ENCODE measurements around the gene CLEC4G.
"Not testable (repeated sequence)": the region's sequence is repeated elsewhere in the genome, so short reads cannot be mapped to it uniquely, and the experiment has no call there.

The CLEC4G gene

DNA sequence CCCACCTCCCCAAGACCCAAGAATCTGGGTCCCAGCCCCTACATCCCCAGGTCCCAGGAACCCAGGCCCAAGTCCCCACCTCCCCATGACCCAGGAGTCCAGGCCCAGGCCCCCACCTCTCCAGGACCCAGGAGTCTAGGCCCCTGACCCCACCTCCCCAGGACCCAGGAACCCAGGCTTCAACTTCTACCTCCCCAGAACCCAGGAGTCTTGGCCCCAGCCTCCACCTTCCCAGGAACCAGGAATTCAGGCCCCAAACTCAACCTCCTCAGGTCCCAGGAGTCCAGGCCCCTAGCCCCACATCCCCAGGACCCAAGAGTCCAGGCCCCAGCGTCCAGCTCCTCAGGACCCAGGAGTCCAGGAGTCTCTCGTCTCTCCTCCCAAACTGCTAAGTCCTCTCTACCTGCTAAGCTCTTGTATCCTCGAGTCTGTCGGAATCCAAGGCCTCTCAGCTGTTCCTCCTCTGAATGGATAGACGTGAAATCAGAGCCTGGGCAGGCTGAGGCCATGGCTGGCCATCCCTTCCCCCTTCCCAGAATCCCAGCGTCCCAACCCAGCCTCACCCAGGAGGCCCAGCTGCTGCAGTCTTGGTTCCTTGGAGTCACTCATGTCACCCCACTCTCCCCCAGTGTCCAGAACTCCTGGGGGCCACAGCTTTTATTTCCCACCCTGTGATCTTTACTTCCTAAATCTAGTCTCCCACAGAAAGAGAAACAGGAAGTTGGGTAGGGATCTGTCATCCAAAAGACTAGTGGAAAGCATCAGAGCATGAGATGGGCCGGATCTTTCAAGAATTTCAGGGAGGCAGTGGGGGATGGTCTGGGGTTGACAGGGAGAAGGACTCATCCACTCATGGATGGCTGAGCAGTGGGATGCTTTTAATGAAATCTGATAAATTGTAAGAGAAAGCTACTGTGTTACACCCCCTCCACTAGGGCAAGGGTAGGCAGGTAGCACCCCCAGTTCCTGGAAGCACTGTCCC lies 15.3 kb upstream of the CLEC4G start, which contains the start of gene CD209:
Gene CD209, minus strand, starts transcription at position 632 of the 982 bp plus-strand sequence. Its CDS starts 23 bp downstream, at position 609.
- DNase-seq (ENCODE audit: low read depth, low spot score), result no peak

DNA sequence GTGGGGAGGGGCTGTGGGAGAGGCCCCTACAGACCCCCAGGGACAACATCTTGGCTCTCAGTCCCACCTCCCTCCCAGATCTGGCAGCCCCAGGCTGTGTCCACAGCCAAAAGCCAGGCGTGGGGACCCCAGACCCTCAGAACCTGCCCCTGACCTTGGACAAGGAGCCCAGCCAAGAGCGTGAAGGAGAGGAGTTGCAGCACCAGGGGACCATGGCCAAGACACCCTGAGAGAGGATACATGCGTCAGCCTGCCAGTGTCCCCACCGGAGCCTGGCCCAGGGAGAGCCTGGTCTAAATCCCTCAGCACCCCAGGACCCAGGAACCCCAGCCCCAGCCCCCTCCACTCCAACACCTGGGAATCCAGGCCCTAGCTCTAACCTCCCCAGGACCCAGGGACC lies 14.4 kb upstream of the CLEC4G start:
- DNase-seq (ENCODE audit: low read depth, low spot score), result not testable (repeated sequence)

DNA sequence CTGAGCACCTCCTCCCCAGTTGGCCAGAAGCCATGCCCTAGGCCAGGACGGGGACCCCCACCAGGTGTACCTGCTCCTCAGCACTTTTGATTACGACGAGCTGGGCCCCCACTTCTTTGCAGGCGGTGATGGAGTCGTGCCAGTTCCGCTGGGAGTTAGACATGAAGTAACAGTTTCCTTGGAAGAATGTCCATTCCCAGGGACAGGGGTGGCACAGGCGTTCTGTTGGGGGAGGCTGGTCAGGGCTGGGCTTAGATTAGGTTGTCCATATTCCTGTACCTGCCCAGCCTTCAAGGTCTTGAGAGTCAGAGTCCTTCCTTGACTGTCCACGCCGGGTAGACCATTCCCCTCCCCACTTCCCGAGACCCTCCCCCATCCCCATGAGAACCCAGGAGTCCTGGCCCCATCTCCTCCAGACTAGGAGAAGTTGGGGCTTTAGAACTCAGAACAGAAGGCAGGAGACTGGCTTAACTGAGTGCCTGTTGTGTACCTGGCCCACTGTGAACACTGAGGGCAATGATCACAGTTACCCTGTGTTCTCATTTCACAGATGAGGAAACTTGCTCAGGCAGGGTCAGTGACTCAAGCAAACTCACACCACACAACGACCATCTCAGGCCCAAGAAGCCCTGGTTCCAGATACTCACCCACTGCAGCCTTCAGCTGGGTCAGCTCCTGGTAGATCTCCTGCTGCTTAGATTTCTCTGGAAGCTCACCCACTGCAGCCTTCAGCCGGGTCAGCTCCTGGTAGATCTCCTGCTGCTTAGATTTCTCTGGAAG lies 13.2 kb upstream of the CLEC4G start:
- DNase-seq (ENCODE audit: low read depth, low spot score), result no peak

DNA sequence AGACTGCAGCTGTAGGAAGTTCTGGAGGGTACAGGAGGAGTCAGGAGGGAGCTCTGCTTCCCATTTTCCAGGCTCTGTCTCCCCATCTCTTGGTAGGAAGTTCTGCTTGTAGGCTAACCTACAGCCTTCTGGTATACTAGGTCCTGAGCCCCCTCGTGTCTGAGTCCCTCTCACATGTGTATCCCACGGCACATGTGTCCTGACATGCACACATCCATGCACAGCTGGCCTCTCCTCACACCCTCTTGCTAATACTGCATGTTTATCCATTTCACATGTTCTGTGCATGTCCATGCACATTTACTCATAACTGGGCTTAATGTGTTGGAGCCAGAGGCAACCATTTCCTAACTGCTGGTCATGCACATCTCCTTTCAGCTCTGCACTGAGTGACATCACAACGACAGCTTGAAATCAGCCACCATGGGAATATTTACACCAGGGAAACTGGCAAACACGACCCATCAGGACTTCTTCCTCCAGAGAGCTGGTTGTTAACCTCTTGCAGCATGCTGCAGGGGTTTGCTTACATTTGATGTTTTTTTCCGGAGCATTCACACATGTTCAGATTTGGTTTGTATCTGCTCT lies 12.4 kb upstream of the CLEC4G start:
- no peak for DNase-seq (ENCODE audit: low read depth, low spot score)

DNA sequence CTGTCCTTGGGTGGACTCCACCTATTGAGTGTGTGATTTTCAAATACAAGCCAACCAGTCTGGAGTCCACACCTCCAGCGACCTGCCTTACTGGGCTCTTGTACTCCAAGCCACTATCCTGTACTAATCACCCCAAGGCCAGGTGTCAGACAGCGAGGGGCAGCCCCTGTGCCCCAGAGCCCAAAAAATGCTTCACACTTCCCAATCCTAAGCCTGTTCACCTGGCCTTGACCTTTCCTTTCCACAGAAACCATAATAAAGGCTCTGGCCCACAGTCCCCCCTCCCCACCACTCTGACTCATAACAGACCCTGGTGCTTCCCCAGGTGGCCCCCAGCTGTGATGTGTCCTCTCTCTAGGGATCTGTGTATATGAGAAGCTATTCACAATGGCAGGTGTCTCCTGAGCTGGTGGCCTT lies 11.5 kb upstream of the CLEC4G start:
- DNase-seq (ENCODE audit: low read depth, low spot score), result no peak

DNA sequence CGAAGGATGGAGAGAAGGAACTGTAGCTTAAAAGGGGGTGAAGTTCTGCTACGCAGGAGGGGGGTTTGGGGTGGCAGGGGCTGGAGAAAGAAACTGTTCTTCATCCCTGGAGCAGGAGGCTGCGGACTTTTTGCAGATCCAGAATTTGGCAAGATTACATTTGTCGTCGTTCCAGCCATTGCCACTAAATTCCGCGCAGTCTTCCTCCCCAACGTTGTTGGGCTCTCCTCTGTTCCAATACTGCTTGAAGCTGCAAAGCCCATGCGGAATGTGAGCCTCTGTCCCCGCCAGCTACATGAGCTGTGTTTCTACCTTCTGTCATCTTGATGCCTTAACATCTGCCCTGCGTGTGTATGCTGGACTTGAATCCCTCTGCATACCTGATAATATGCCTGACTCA lies 11.1 kb upstream of the CLEC4G start:
- DNase-seq (ENCODE audit: low read depth, low spot score), result no peak

DNA sequence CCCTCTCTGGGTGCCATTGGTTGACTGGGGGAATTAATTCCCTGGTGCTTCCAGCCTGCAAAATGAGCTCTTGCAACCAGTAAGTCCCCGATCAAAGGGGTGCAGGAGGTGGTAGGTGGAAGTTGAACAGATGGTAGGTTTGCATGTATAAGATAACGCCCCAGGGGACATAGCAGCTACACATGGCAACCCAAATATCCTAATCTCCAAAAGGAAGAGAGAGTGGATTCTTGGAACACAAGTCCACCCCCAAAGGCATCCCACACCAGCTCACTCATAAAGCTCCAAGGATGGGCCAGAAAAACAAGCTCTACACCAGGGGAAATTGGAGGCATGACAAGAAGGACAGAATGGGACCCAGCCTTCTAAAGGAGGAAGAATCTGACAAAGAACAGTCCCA lies 10.7 kb upstream of the CLEC4G start:
- no peak for DNase-seq (ENCODE audit: low read depth, low spot score)

DNA sequence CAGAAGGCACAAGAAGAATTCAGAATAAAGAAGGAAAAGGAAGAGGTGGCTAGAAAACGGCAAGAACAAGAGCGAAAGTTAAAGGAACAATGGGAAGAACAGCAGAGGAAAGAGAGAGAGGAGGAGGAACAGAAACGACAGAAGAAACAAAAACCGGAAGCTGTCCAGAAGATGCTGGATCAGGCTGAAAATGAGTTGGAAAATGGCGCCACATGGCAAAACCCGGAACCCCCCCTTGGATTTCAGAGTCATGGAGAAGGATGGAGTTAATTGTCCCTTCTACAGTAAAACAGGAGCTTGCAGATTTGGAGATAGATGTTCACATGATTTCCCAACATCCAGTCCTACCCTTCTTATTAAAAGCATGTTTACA lies 8.8 kb upstream of the CLEC4G start:
- DNase-seq (ENCODE audit: low read depth, low spot score), result no peak

DNA sequence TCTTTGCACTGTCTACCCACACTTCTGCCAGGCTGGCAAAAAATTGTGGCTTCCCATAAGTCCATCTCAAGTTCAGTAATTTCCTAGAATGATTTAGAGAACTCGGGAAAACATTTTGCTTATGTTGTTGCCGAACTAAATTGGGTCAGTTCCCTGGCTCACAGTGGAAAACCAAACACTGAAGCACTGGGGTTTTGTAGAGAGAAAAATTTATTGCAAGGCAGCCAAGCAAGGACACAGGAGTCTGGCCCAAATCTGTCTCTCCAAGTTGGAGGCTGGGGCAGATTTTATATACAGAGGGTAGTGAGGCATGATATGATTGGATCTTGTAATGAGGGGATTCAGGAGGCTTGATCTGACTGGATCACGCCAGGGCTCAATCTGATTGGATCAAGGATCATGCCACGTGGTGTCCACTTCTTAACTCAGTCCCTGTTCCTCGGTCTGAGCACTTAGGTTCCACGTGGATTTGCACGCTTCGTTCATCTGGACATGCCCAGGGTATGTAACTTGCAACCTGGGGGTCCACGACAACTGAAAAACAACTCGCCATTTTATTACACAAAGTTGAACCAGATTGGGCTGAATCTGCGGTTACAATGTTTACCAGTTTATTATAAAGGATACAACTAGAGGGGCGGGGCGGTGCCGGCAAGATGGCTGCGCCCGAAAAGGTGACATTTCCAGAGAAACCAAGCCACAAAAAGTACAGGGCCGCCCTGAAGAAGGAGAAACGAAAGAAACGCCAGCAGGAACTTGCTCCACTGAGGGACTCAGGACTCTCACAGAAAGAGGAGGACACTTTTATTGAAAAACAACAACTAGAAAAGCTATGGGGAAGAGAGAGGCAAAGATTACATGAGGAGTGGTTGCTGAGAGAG lies 8.1 kb upstream of the CLEC4G start:
- DNase-seq (ENCODE audit: low read depth, low spot score), result no peak

DNA sequence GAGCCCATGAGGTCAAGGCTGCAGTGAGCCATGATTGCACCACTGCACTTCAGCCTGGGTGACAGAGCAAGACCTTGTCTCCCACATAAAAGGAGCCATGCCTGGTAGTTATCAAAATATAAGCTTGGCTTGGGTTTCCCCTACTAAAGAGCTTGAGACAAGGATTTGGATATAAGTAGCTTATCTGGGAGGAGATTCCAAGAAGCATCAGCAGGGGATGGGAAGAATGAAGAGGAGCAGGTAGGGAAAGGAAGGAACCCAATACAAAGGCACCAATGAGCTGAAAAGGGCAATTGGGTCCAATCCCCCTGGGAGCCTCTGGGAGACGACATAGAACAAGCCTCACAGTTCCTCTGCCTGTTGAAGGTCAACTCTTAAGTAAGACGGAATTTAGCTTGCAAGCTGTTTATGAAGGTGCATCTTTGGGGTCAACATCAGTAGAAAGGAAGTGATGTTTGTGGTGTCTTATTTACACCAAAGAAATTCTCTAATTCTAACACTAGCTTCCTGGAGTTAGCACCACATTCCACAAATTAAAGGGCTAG lies 7.4 kb upstream of the CLEC4G start:
- DNase-seq (ENCODE audit: low read depth, low spot score), result no peak

DNA sequence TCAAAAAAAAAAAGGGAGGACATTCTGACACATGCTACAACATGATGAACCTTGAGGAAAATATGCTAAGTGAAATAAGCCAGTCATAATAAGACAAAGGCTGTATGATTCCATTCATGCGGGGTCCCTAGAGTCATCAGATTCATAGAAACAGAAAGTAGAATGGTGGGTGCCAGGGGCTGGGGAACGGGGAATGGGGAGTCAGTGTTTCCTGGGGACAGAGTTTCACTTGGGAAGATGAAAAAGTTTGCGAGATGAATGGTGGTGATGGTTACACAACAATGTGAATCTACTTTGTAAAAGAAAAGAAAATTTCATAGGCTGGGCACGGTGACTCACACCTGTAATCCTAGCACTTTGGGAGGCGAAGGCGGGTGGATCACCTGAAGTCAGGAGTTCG lies 6.1 kb upstream of the CLEC4G start:
- no peak for DNase-seq (ENCODE audit: low read depth, low spot score)

DNA sequence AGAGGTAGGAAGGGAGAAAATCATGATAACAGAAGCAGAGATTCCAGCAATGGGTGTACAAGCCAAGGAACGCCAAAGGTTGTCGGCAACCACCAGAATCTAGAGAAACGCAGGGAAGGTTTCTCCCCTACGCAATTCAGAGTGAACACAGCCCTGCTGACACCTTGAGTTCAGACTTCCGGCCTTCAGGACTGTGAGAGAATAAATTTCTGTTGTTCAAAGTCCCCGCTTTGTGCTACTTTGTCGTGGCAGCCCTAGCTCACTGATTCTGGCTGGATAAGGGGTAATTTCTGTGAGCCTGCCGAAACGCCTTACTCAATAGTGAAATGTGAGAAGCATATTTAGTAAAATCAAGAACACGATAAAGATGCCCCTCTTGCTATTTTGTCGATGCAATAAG lies 5.3 kb upstream of the CLEC4G start:
- no peak for DNase-seq (ENCODE audit: low read depth, low spot score)

DNA sequence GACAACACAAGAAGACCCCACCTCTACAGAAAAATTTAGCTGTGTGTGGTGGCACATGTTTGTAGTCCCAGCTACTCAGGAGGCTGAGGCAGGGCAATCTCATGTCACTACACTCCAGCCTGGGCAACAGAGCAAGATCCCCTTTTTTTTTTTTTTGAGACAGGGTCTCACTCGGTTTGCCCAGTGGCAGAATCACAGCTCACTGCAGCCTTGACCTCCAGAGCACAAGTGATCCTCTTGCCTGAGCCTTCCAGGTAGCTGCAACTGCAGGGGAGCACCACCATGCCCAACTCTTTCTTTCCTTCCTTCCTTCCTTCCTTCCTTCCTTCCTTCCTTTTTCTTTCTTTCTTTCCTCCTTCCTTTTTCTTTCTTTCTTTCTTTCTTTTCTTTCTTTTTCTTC lies 4.2 kb upstream of the CLEC4G start:
- DNase-seq (ENCODE audit: low read depth, low spot score), result no peak

DNA sequence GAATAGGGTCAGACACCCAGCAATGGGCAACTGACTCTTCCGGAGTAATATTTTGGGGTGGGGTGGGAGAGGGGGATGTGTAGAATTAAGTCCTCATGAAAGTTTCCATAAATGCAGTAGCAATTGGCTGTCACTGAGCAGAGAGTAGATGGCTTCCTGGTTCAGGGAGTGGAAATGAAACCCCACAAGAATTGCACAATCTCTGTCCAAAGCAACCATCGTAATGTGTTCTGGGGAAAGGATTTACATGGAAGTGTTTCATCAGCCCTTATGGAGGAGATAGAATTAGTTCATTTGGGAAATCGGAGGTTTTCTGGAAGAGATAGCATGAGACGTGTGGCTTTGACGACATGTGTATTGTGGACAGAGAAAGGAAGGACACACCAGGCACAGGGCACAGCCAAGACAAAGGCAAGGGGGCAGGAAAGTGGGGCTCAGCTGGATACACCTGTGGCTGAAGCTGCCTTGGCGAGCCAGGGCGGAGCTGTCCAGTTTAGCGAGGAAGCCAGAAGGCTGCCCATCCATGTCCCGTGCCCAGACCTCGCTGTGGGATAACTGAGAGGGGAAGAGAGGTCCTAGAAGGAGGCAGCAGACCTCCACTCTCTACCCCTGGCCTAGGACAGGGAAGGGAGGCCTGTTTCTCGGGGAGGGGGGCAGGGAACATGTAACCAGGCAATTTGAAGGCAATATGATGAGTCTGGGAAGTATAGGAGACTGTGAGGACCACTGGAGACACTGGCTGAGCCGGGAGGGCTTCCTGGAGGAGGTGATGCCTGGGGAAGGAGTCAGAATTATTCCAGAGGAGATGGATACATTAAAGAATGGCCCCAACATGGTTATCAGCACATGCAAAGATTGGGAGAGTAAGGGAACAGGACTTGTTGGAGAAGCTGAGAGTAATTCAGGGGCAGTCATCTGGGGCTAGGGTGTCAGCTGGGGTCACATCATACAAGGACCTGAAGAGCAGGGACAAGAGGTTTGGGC lies 2.6 kb upstream of the CLEC4G start:
- no peak for DNase-seq (ENCODE audit: low read depth, low spot score)

DNA sequence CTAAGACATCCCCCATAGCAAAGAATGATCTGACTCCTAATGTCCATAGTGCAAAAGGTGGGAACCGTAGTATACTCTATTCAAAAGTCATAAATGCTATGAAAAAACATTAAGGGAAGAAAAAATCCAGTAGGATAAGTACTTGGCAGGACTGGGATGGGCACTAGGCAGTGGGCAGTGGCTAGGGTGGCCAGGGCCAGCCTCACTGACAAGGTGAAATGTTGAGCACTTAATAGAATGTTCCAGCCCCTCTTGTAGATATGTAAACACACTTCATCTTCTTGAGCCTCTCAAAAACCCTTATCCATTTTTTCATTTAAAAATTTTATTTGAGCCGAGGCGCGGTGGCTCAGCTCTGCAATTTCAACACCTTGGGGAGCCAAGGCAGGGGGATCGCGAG lies 1.5 kb upstream of the CLEC4G start:
- no peak for DNase-seq (ENCODE audit: low read depth, low spot score)

DNA sequence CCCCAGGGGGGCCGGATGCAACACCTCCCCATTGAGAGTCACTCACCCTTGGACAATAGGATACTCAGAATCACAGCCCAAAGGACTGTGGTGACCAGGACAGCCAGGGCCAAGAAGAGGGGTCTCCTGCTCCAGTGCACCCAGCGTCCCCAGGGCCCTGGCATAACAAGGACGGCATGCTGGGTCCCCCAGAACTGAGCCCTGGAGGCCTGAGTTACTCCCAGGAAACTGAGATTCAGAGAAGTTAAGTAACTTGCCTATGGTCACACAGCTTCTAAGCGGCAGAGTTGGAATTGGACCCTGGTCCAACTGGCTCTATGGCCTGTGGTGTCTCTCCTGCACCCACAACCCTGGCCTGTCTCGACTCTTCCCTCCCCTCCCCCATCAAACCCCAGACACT lies 295 bp downstream of the CLEC4G start:
- DNase-seq (ENCODE audit: low read depth, low spot score), result no peak

DNA sequence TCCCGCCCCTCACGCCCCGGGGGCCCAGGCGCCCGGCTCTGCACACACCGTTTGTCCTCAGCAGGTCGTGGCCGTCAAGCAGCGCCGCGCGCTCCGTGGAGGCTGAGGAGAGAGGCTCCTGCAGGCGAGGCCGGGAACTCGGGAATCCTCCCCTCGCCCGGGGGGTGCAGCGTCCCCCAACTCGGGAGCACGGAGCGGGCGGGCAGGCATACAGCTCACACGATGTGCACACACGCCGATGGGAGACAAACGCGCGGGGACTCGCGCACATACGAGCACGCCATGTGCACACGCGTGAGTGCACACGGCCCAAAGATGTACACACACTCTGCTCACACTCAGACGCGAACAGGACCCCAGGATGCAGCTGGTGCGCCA lies 703 bp downstream of the CLEC4G start:
- DNase-seq (ENCODE audit: low read depth, low spot score), result no peak

DNA sequence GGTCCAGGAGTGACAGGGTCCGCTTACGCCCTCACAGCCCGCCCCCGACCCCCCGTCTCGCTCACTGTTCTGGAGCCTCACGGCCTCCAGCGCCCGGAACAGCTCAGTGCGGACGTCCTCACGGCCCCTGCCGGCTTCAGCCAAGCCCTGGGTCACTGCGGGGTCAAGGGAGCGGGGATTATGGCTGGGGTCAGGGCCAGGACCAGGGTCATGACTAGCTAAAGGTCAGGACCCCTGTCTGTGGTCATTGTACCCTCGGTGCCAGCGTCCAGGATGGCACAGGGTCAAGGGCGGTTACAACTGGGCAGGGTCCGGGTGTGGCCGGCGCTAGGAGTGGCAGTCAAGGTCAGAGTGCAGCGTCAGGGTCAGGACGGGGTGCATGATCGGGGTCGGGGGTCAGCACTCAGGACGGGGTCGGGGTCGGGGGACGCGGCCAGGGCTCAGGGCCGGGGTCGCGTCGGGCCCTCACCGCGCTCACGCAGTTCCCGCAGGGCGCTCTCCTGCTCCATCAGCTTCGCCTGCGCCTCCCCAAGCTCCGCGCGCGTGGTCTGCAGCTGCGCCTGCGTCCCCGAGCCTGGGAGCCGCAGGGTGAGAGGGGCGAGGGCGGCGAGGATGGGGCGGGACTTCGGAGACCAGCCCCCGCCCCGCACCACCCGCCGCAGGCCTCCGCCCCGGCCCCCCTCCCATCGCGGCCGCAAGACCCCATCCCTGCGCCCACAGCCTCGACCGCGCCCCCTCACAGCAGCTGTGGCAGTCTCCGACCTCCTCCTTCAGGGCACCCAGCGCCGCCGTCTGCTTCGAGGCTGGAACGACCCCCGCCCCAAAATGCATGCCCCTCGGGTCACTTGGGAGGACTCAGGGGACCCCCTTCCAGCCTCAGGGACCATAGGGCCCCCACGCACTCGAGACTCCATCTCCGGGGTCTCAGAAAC lies 1.4 kb downstream of the CLEC4G start:
- DNase-seq (ENCODE audit: low read depth, low spot score), result no peak

DNA sequence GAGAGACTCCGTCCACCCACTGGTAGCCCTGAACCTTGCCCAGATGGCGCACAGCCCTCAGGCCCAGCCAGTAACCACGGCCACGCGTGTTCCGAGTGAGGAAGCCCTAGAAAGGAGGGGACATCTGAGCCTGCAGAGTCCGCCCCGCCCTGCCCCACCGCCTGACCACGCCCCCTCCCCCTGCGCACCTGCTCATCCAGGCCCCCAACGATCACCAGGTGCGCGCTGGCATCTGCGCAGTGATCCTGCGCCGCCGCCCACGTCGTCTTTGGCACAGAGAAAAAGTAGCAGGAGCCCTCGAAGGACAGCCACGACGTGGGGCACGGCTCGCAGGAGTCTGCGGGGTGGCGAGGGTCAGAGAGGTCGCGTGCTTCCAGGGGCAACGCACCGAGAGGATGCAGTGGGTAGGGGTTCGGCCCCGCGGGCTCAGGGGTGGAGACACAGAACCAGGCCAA lies 2.1 kb downstream of the CLEC4G start:
- no peak for DNase-seq (ENCODE audit: low read depth, low spot score)

Data from iPS DF 19.7 (cell line).